DND-41 (cell line): ENCODE measurements around the gene SH3BP5.

Experiments used
- ATAC-seq: fragments of 200-7000 bp; cut with Tn5 transposase; 3 replicates; pipeline ENCODE4 v1.9.1; 2021; ENCODE audit warnings: low read depth; ENCODE audit not compliant: insufficient read depth
- DNase-seq: peaks from one replicate; pipeline ENCODE4 v3.0.0-alpha.2; 2020
- H2AFZ ChIP-seq: 2 replicates; pipeline ENCODE4 v1.6.0; 2012; ENCODE audit warnings: low read depth, low read length
- H3K27ac ChIP-seq: 2 replicates; pipeline ENCODE4 v1.5.1; 2012; ENCODE audit warnings: low read length, inconsistent platforms
- H3K27me3 ChIP-seq: fragments of 200-600 bp; sonication (generic); 2 replicates; pipeline ENCODE4 v1.6.0; 2012; ENCODE audit warnings: low read length, mild to moderate bottlenecking, inconsistent platforms; ENCODE audit not compliant: insufficient read depth, poor library complexity
- H3K36me3 ChIP-seq: 2 replicates; pipeline ENCODE4 v1.5.1; 2012; ENCODE audit warnings: low read length, inconsistent platforms; ENCODE audit not compliant: insufficient read depth
- H3K4me1 ChIP-seq: 2 replicates; pipeline ENCODE4 v1.5.1; 2012; ENCODE audit warnings: mild to moderate bottlenecking, low read length; ENCODE audit not compliant: insufficient read depth
- H3K4me2 ChIP-seq: 2 replicates; pipeline ENCODE4 v1.6.0; 2012; ENCODE audit warnings: mild to moderate bottlenecking, moderate library complexity, low read length, inconsistent platforms; ENCODE audit not compliant: insufficient read depth
- H3K4me3 ChIP-seq, 2 experiments: fragments of 200-600 bp in 1 of 2; shearing (Covaris generic) in 1 of 2; 2 replicates each; pipeline ENCODE4 v1.5.1; 2012 to 2016; ENCODE audit warnings: inconsistent platforms in 2 of 2, low read length in 2 of 2, mild to moderate bottlenecking in 2 of 2, low read depth in 1 of 2, moderate library complexity in 1 of 2
- H3K79me2 ChIP-seq: 2 replicates; pipeline ENCODE4 v1.6.0; 2012; ENCODE audit warnings: low read length, inconsistent platforms; ENCODE audit not compliant: insufficient read depth
- H3K9ac ChIP-seq: 2 replicates; pipeline ENCODE4 v1.6.0; 2012; ENCODE audit warnings: low read depth, mild to moderate bottlenecking, inconsistent platforms, low read length, moderate library complexity
- H3K9me3 ChIP-seq: 2 replicates; pipeline ENCODE4 v1.5.1; 2012; ENCODE audit warnings: low read length, moderate library complexity, mild to moderate bottlenecking, inconsistent platforms; ENCODE audit not compliant: insufficient read depth, severe bottlenecking
- H4K20me1 ChIP-seq: 2 replicates; pipeline ENCODE4 v1.6.0; 2012; ENCODE audit warnings: low read length; ENCODE audit not compliant: insufficient read depth
- CTCF ChIP-seq: IDR thresholded peaks from 2 replicates; pipeline ENCODE4 v1.5.1; 2012; ENCODE audit warnings: borderline replicate concordance, low read length, moderate library complexity, mild to moderate bottlenecking; ENCODE audit not compliant: poor library complexity, severe bottlenecking; ENCODE audit errors: extremely low read depth
- EZH2 ChIP-seq: IDR thresholded peaks from 3 replicates; pipeline ENCODE4 v1.6.1; 2012; ENCODE audit warnings: borderline replicate concordance, low read depth, mild to moderate bottlenecking, moderate library complexity, low read length, inconsistent platforms; ENCODE audit not compliant: severe bottlenecking

Gene SH3BP5

GRCh38 chr3:15324379-15324808 lies 8.0 kb downstream of the SH3BP5 start:
- TF ChIP-seq EZH2, result no peak
- TF ChIP-seq CTCF, result no peak
- H3K27ac ChIP-seq, result peak overlapping the region; percentile 15; the same call in 1 of the 2 replicates
- H3K27me3 ChIP-seq, result no peaks in the 10 kb centered on the region
- no peak overlapping the region for H3K9ac ChIP-seq
- DNase-seq, result no peak
- peaks cover 21% of the 10 kb centered on the region for H3K36me3 ChIP-seq
- H3K79me2 ChIP-seq, result peaks cover 70% of the 10 kb centered on the region
- no peak for ATAC-seq
- peaks cover 52% of the 10 kb centered on the region for H3K4me1 ChIP-seq
- H3K9me3 ChIP-seq, result no peaks in the 10 kb centered on the region
- no peak overlapping the region for H3K4me2 ChIP-seq
- H4K20me1 ChIP-seq, result peaks cover 3% of the 10 kb centered on the region; the same call in 1 of the 2 replicates
- H2AFZ ChIP-seq, result no peak overlapping the region
- H3K4me3 ChIP-seq, result no peak overlapping the region

- Histone ChIP-seq H3K27me3 (no peaks in the 10 kb centered on the region), H3K9ac (no peak overlapping the region), H3K4me3 (no peak overlapping the region), H3K79me2 (peaks cover 80% of the 10 kb centered on the region), H4K20me1 (peaks cover 3% of the 10 kb centered on the region; the same call in 1 of the 2 replicates), H3K27ac (no peak overlapping the region), H3K4me1 (peaks cover 38% of the 10 kb centered on the region), H3K36me3 (peaks cover 14% of the 10 kb centered on the region), H3K9me3 (no peaks in the 10 kb centered on the region), H2AFZ (no peak overlapping the region), H3K4me2 (no peak overlapping the region)
- ATAC-seq, result no peak
- no peak for DNase-seq
- TF ChIP-seq EZH2 (no peak), CTCF (no peak)
Observed at GRCh38 chr3:15323063-15323462, 9.3 kb downstream of the SH3BP5 start.

- no peak overlapping the region for H3K4me3 ChIP-seq
- H2AFZ ChIP-seq, result no peak overlapping the region
- no peaks in the 10 kb centered on the region for H3K9me3 ChIP-seq
- no peaks in the 10 kb centered on the region for H3K27me3 ChIP-seq
- no peak for ATAC-seq
- no peak for DNase-seq
- no peak overlapping the region for H3K27ac ChIP-seq
- TF ChIP-seq CTCF, result no peak
- TF ChIP-seq EZH2, result no peak
- H3K4me1 ChIP-seq, result peaks cover 21% of the 10 kb centered on the region
- peaks cover 3% of the 10 kb centered on the region; the same call in 1 of the 2 replicates for H4K20me1 ChIP-seq
- peaks cover 11% of the 10 kb centered on the region; the same call in 1 of the 2 replicates for H3K36me3 ChIP-seq
- no peak overlapping the region for H3K4me2 ChIP-seq
- H3K9ac ChIP-seq, result no peak overlapping the region
- H3K79me2 ChIP-seq, result peaks cover 83% of the 10 kb centered on the region
Observed at GRCh38 chr3:15321349-15321748, 11.0 kb downstream of the SH3BP5 start.

- no peak overlapping the region for H3K4me2 ChIP-seq
- ATAC-seq (no peak), DNase-seq (no peak)
- H3K4me1 ChIP-seq, result peaks cover 16% of the 10 kb centered on the region
- TF ChIP-seq CTCF, result no peak
- TF ChIP-seq EZH2, result no peak
- H3K9me3 ChIP-seq, result no peaks in the 10 kb centered on the region
- H2AFZ ChIP-seq, result no peak overlapping the region
- no peak overlapping the region for H3K4me3 ChIP-seq
- peaks cover 3% of the 10 kb centered on the region; the same call in 1 of the 2 replicates for H4K20me1 ChIP-seq
- peaks cover 4% of the 10 kb centered on the region; the same call in 1 of the 2 replicates for H3K36me3 ChIP-seq
- H3K9ac ChIP-seq, result no peak overlapping the region
- no peaks in the 10 kb centered on the region for H3K27me3 ChIP-seq
- peaks cover 83% of the 10 kb centered on the region for H3K79me2 ChIP-seq
- H3K27ac ChIP-seq, result no peak overlapping the region
Observed at GRCh38 chr3:15319575-15319974, 12.8 kb downstream of the SH3BP5 start.
